Activated T-helper 17 cell treated with anti-CD3 and anti-CD28 coated beads, Interleukin-2, amount 50 U/mL, for 72 hours (primary cell): ENCODE data around the gene FBXO2. TPM values are rescaled to one million over a fixed set of nuclear protein-coding genes. Genes with fewer than 3 reads are reported as not detected.
"Not testable (repeated sequence)": the region's sequence is repeated elsewhere in the genome, so short reads cannot be mapped to it uniquely, and the experiment has no call there.

Source experiments
- ATAC-seq: fragments of 150-1000 bp; cut with Tn5 transposase; replicated peaks from 2 replicates; pipeline ENCODE4 v1.10.0; 2021; ENCODE audit warnings: mild to moderate bottlenecking, moderate library complexity
- H3K27ac Mint-ChIP-seq: one replicate; pipeline ENCODE4 v1.8.0; 2022; ENCODE audit warnings: mixed read lengths
- H3K27me3 Mint-ChIP-seq: one replicate; pipeline ENCODE4 v1.8.0; 2022; ENCODE audit warnings: mixed read lengths
- H3K36me3 Mint-ChIP-seq: one replicate; pipeline ENCODE4 v1.8.0; 2022; ENCODE audit warnings: low read depth, mild to moderate bottlenecking, mixed read lengths
- H3K4me1 Mint-ChIP-seq: one replicate; pipeline ENCODE4 v1.8.0; 2022; ENCODE audit warnings: mixed read lengths
- H3K4me3 Mint-ChIP-seq: one replicate; pipeline ENCODE4 v1.8.0; 2022; ENCODE audit warnings: mild to moderate bottlenecking, mixed read lengths
- H3K9me3 Mint-ChIP-seq: one replicate; pipeline ENCODE4 v1.8.0; 2022; ENCODE audit warnings: mixed read lengths
- total RNA-seq, 2 donors: library from RNA; stranded (reverse); gene quantifications; one replicate each; pipeline ENCODE4 v1.2.3, GENCODE V29; 2022

FBXO2 gene
- total RNA-seq, 2 donors from 2014 or later, result 1.3 to 4.0 TPM

DNA sequence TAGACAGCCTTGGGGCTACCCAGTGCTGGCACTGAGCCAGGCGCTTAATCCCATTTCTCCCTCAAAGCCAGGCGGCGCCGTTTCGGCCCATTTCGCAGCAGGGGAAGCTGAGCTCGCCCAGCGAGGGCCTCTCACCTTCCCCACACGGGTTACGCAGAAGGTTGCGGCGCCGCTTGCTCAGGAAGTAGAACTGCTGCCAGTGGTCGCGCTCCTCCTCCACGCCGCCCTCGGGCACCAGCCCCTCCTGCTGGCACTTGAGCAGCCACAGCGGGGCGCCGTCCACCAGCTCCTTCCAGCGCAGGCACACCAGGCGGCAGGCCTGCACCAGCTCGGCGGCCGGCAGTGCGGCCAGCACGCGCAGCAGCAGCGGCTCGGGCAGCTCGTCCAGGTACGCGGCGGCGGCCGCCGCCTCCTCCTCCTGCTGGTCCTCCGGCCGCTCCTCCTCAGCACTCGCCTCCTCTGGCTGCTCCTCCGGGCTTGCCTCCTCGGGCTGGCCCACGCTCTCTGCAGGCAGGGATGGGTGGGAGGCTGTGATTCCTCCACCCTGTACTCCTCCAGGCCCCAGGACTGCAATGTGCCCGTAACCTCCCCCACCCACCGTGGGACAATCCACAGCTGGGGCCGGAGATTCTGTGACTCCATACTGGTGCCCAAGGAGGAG is 3.8 kb downstream of the FBXO2 start:
- H3K27ac Mint-ChIP-seq, result peak overlapping the region; percentile 60
- peak; percentile 71 for ATAC-seq
- H3K27me3 Mint-ChIP-seq, result no peaks in the 10 kb centered on the region
- H3K36me3 Mint-ChIP-seq, result no peaks in the 10 kb centered on the region
- peak overlapping the region; percentile 80 for H3K4me3 Mint-ChIP-seq
- H3K4me1 Mint-ChIP-seq, result peaks cover 5% of the 10 kb centered on the region
- no peaks in the 10 kb centered on the region for H3K9me3 Mint-ChIP-seq

DNA sequence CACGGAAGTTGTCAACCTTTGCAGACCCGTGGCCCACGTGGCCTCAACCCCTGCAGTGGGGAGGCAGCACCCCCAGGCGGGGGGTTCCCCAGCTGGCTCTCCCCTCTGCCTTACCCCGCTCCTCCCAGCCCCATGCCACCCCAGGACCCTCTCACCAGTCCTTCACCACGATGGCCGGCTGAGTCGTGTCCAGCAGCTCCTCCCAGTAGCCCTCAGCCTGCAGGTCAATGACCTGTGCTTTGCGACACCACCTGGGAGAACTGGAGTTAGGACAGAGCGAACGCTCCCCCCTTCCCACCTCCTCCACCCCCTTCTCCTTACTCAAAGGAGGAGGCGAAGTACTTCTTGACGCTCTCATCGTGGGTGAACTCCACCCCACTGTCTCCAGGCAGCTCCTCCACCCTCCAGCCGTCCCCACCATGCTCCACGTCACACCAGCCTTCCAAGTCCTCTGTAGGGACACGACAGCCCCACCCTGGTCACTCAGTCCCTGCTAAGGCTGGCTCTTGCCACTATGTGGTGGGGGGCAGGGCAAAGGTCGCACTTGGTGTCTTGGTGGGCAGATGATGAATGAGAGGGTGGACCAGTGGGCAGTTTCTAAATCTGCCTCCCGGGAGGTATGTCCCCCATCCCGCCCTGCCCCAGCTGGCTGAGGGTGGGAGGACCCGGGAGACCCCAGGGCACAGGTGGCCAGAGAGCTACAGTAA is 4.5 kb downstream of the FBXO2 start:
- no peak overlapping the region for H3K27ac Mint-ChIP-seq
- no peaks in the 10 kb centered on the region for H3K36me3 Mint-ChIP-seq
- H3K4me3 Mint-ChIP-seq, result peak overlapping the region; percentile 80
- no peak for ATAC-seq
- no peaks in the 10 kb centered on the region for H3K9me3 Mint-ChIP-seq
- H3K4me1 Mint-ChIP-seq, result peaks cover 5% of the 10 kb centered on the region
- H3K27me3 Mint-ChIP-seq, result no peaks in the 10 kb centered on the region

DNA sequence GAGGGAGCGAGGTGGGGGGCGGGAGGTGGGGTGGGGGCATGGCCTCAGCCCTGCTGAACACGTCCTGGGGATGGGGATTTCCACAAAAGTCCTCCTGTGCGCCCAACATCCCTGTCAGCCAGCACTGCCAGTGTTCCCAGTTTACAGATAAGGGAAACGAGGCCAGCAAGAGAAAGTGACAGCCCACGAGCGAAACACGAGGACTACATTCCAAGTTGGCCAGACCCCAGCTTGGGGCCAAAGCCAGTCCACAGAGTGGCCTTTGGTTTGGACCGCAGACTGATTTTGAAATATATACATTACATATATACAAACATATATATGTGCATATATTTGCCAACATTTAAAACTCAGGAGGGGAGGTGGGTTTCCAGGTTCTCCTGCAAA is 5.0 kb downstream of the FBXO2 start:
- H3K27me3 Mint-ChIP-seq, result no peaks in the 10 kb centered on the region
- H3K36me3 Mint-ChIP-seq, result no peaks in the 10 kb centered on the region
- no peak overlapping the region for H3K4me3 Mint-ChIP-seq
- H3K4me1 Mint-ChIP-seq, result peaks cover 5% of the 10 kb centered on the region
- ATAC-seq, result no peak
- H3K9me3 Mint-ChIP-seq, result no peaks in the 10 kb centered on the region
- no peak overlapping the region for H3K27ac Mint-ChIP-seq

DNA sequence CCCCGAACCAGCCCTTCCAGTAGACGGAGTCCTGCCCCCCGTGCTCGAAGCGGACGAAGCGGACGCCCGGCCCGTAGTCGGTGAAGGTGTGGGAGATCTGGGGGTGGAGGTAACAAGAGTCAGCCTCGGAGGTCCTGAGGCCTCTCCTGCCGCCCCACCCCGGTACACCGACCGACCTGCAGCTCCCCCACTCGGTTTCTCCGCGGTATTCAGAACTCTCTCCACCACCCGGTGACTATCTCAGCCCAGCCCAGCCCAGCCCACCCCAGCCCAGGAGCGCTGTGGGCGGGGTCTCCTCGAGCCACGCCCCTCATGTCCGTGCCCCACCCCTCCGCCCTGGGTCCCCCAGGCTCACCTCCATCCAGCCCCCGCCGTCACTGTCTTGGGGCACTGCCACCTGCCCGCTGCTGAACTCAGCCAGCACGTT is 5.5 kb downstream of the FBXO2 start:
- no peak overlapping the region for H3K27ac Mint-ChIP-seq
- H3K4me1 Mint-ChIP-seq, result peaks cover 5% of the 10 kb centered on the region
- H3K27me3 Mint-ChIP-seq, result no peaks in the 10 kb centered on the region
- no peaks in the 10 kb centered on the region for H3K9me3 Mint-ChIP-seq
- peak overlapping the region; percentile 21 for H3K4me3 Mint-ChIP-seq
- ATAC-seq, result peak; percentile 41
- H3K36me3 Mint-ChIP-seq, result no peaks in the 10 kb centered on the region

DNA sequence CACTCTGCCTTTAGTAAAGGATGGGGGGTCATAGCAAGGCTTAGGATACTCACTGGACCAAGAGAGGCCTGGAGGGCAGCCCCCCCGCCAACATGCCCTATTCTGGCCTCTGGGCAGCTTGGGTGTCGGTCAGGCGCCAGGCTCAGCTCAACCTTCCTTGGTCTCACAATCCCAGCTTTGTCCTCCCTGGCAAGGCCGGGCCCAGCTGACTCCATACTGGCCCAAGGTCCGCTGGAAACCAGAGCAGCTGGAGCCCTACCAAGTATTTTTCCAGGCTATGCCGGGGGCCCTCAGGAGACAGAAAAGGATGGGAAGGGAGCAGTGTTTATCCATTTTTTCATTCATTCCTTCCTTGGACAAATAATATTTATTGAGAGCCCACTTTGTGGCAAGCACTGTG is 6.2 kb downstream of the FBXO2 start:
- Mint-ChIP-seq H3K9me3 (no peaks in the 10 kb centered on the region), H3K4me3 (peak overlapping the region; percentile 21), H3K4me1 (peaks cover 5% of the 10 kb centered on the region), H3K27me3 (no peaks in the 10 kb centered on the region), H3K36me3 (no peaks in the 10 kb centered on the region), H3K27ac (no peak overlapping the region)
- no peak for ATAC-seq

DNA sequence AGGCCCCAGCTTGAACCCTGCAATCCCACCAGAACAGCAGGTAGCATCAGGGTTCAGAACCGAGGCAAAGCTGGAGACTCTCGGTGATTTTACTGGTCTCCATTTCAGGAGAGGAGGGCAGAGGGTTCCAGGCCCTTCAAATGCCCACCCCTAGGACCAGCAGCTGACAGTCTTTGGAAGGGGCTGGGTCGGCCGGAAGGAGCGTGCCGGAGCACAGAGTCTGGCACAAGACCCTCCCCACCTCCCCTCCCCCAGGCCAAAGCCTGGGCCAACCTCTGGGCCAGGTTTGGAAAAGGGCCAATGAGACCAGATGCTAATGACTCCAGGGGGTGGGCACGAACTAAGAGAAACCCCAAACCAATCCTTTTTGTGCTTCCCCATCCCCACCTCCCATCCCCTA is 6.9 kb downstream of the FBXO2 start:
- ATAC-seq, result no peak
- Mint-ChIP-seq H3K9me3 (no peaks in the 10 kb centered on the region), H3K4me3 (no peak overlapping the region), H3K36me3 (no peaks in the 10 kb centered on the region), H3K27ac (no peak overlapping the region), H3K4me1 (peaks cover 5% of the 10 kb centered on the region), H3K27me3 (no peaks in the 10 kb centered on the region)

DNA sequence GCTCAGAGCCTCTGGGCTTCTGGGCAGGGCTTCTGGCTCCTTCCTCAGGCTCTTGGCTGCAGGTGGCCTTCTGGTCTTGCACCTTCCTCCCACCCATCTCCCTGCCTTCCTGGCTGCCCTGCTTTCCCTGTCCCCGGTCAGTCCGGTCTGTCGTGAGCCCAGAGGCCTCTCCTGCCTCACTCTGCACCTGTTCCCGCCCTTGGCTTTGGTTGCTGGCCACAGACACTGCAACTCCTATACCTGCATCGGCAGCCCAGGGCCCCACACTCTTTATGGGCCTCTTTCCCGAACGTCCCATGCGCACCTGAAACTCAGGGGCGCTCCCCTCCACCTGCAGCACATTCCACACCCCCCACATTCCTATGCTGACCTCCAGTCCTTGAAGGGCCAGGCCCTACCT is 7.9 kb downstream of the FBXO2 start:
- Mint-ChIP-seq H3K27ac (no peak overlapping the region), H3K9me3 (no peaks in the 10 kb centered on the region), H3K27me3 (no peaks in the 10 kb centered on the region), H3K4me3 (no peak overlapping the region), H3K36me3 (no peaks in the 10 kb centered on the region), H3K4me1 (peaks cover 5% of the 10 kb centered on the region)
- no peak for ATAC-seq

DNA sequence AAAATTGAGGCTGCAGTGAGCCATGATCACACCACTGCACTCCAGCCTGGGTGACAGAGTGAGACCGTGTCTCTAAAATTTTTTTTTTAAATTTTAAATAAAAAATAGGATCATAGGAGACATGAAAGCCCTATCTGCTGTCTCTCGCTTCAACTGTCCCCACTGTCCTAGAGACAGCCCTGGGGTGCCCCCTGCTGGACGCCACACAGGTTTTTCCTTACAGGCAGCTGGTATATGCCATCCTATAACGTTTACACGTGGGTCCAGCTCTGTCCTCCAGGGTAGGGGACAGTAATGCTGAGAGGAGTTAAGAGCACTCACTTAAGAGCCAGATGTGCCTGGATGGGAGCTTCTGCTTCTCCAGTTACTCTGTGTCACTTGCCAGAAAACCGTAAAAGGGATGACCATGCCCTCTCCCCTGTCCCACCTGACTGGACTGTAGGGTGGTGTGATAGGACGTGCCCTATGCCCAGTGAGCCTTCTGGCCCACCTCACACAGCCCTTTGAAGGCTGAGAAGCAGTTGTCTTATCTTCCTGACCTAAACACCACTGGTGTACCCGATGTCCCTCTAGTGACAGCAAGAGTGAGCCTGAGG is 8.5 kb downstream of the FBXO2 start:
- Mint-ChIP-seq H3K9me3 (no peaks in the 10 kb centered on the region), H3K27me3 (no peaks in the 10 kb centered on the region), H3K36me3 (no peaks in the 10 kb centered on the region), H3K4me3 (no peak overlapping the region), H3K27ac (no peak overlapping the region), H3K4me1 (peaks cover 2% of the 10 kb centered on the region)
- ATAC-seq, result peak; percentile 67

DNA sequence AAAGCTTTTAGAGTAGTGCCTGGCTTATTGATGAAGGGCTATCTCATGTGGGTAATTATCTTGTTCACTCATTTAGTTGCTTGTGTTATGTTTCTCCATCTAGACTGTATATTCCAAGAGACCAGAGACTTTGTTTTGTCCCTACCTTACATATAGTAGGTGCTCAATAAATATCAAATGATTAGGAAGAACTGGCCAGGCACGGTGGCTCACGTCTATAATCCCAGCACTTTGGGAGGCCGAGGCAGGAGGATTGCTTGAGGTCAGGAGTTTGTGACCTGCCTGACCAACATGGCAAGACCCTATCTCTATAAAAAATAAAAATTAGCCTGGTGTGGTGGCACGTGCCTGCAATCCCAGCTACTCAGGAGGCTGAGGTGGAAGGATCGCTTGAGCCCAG is 9.0 kb downstream of the FBXO2 start:
- Mint-ChIP-seq H3K9me3 (no peaks in the 10 kb centered on the region), H3K4me3 (no peak overlapping the region), H3K4me1 (no peaks in the 10 kb centered on the region), H3K36me3 (no peaks in the 10 kb centered on the region), H3K27ac (no peak overlapping the region), H3K27me3 (no peaks in the 10 kb centered on the region)
- no peak for ATAC-seq

DNA sequence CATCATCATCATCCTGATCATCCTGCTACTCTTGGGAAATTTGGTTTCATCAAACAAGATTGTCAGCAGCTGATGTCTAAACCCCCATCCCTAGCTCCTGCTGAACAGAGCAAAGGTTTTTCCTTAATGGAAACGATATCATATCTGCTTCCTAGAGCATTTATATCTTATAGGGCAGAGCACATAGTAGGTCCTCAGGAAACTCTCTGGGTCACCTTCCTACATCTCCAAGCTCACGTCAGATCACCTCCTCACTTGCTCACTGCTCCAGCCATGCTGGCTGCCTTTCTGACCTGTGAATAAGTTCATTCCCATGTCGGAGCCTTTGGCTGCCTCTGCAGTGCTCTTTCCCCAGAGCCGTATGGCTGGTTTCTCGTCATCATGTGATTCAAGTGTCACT is 10.4 kb downstream of the FBXO2 start:
- H3K9me3 Mint-ChIP-seq, result no peaks in the 10 kb centered on the region
- H3K4me3 Mint-ChIP-seq, result no peak overlapping the region
- no peak for ATAC-seq
- H3K4me1 Mint-ChIP-seq, result no peaks in the 10 kb centered on the region
- H3K27ac Mint-ChIP-seq, result no peak overlapping the region
- no peaks in the 10 kb centered on the region for H3K36me3 Mint-ChIP-seq
- no peaks in the 10 kb centered on the region for H3K27me3 Mint-ChIP-seq

DNA sequence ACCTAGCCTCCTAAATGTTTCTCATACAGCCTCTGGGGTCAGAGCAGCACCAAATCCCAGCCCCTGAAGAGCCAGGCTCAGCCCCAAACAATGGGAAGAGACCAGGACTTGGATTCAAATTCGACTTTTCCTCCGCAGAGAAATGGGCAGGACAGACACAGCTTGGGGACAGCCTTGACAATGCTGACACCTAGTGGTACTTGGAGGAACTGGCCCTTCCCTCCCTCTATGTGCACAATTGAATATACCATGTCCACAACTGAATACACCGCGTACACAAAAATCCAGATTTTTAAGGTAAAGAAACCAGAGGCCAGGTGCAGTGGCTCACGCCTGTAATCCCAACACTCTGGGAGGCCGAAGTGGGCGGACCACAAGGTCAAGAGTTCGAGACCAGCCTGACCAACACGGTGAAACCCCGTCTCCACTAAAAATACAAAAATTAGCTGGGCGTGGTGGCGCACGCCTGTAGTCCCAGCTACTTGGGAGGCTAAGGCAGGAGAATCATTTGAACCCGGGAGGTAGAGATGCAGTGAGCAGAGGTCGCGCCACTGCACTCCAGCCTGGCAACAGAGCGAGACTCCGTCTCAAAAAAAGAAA is 11.7 kb downstream of the FBXO2 start:
- H3K4me3 Mint-ChIP-seq, H3K27ac Mint-ChIP-seq, H3K27me3 Mint-ChIP-seq, H3K36me3 Mint-ChIP-seq, H3K9me3 Mint-ChIP-seq, H3K4me1 Mint-ChIP-seq: not testable (repeated sequence)
- ATAC-seq, result peak; percentile 82

DNA sequence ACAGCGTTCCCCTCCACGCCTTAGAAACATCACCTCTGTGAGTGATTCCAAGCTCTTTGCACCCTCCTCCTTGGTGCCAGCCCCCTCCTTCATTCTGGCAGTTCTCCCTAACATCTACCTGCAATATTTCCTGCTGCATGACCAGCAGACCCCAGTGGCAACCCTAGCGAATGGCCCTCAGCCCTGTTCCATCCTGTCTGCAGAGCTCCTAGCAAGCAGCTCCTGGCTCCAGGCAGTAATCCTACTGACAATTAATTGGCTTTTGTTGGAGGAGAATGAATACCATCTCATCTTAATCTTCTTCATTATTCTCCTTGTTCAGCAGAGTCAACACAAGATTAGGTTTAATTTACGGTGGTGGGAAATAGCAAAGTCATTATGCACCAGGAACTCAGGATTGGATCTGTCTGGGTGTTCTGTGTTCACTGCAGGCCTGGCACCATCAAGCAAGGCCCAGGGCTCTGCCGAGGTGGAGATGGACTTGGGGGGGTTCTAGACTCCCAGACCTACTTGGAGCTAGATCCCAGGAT is 12.4 kb downstream of the FBXO2 start:
- H3K4me3 Mint-ChIP-seq, result no peak overlapping the region
- H3K27me3 Mint-ChIP-seq, result peaks cover under 1% of the 10 kb centered on the region
- ATAC-seq, result no peak
- no peak overlapping the region for H3K27ac Mint-ChIP-seq
- no peaks in the 10 kb centered on the region for H3K36me3 Mint-ChIP-seq
- H3K9me3 Mint-ChIP-seq, result no peaks in the 10 kb centered on the region
- no peaks in the 10 kb centered on the region for H3K4me1 Mint-ChIP-seq

DNA sequence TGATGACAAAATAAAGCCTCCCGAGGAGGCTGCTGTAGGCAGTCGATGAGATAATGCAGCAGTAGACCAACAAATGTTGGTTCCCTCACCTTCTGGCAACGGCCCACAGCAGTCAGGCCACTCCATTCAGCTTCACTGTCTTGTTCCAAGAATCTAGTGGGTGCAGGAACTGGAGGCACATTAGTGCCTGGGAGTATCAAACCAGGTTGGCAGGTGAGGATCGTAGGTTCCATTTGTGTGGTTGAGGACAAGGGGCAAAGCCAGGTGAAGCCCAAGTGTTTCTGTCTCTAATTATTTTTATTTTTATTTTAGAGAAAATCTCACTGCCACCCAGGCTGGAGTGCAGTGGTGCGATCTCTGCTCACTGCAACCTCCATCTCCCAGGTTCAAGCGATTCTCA is 13.3 kb downstream of the FBXO2 start:
- Mint-ChIP-seq H3K27ac (no peak overlapping the region), H3K4me3 (no peak overlapping the region), H3K9me3 (no peaks in the 10 kb centered on the region), H3K4me1 (no peaks in the 10 kb centered on the region), H3K27me3 (peaks cover 5% of the 10 kb centered on the region), H3K36me3 (no peaks in the 10 kb centered on the region)
- ATAC-seq, result no peak

DNA sequence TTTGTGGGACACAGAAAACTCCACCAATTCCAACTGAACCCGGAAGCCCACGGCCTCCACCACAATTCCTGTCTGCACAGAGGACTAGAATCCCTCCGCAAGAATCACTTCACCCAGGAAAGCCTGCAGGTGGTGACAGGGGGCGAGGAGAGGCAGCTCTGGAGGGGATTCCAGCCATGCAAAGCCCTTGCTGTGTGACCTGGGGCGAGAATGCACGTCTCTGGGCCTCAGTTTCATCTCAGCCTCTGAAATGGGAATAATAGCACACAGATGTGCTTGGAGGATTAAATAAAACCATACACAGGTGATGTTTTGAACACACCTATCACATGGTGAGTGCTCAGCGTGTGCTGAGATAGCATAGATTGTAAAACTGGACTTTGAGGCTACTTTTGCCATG is 14.1 kb downstream of the FBXO2 start:
- peaks cover 7% of the 10 kb centered on the region for H3K27me3 Mint-ChIP-seq
- no peak overlapping the region for H3K27ac Mint-ChIP-seq
- H3K4me1 Mint-ChIP-seq, result no peaks in the 10 kb centered on the region
- no peak for ATAC-seq
- H3K9me3 Mint-ChIP-seq, result no peaks in the 10 kb centered on the region
- no peak overlapping the region for H3K4me3 Mint-ChIP-seq
- H3K36me3 Mint-ChIP-seq, result no peaks in the 10 kb centered on the region

DNA sequence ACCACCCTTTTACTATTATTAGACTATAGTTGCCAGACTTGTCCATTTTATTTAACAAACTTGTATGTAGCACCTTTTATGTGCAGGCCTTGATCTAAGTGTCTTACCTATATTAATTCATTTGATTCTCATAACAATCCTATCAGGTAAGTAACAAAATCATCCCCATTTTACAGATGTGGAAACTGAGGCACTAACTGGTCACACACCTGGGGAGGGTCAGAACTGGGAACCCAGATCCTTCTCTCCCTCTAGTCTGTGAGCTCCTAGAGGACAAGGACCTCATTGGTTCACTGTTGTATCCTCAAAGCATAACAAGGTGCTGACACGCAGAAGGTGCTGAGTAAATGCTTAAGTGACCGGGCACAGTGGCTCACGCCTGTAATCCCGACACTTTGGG is 14.9 kb downstream of the FBXO2 start:
- no peak overlapping the region for H3K4me3 Mint-ChIP-seq
- H3K27me3 Mint-ChIP-seq, result peaks cover 7% of the 10 kb centered on the region
- no peaks in the 10 kb centered on the region for H3K4me1 Mint-ChIP-seq
- ATAC-seq, result no peak
- no peaks in the 10 kb centered on the region for H3K36me3 Mint-ChIP-seq
- no peak overlapping the region for H3K27ac Mint-ChIP-seq
- no peaks in the 10 kb centered on the region for H3K9me3 Mint-ChIP-seq
